Measurements from ENCODE around the gene SIM2. TPM values are rescaled to one million over a fixed set of nuclear protein-coding genes. Genes with fewer than 3 reads are reported as not detected.

Gene SIM2
- total and polyA plus RNA-seq, 9 donors, result 4.7 to 13.3 (median 11.6) TPM

GRCh38 chr21:36759348-36760083 lies 60.6 kb downstream of the SIM2 start:
- whole genome bisulfite sequencing (ENCODE audit: insufficient coverage), result 58% methylated on average over 6 of the region's 12 CpGs
- H3K27ac ChIP-seq (ENCODE audit: low read length), result no peak overlapping the region
- no peaks in the 10 kb centered on the region for H3K9me3 ChIP-seq (replicated peaks; ENCODE audit: control insufficient read depth, low read depth, low read length)
- H3K4me3 ChIP-seq (ENCODE audit: low read length), result no peak overlapping the region
- H3K27me3 ChIP-seq (ENCODE audit: control insufficient read depth, insufficient read depth, low read length), result no peaks in the 10 kb centered on the region
- no peak for DNase-seq
- H3K4me1 ChIP-seq (ENCODE audit: control insufficient read depth, insufficient read depth, low read length), result peaks cover 12% of the 10 kb centered on the region
- H3K36me3 ChIP-seq (ENCODE audit: control insufficient read depth, insufficient read depth, low read length), result peaks cover 8% of the 10 kb centered on the region

GRCh38 chr21:36761685-36762084 lies 62.8 kb downstream of the SIM2 start:
- H3K27ac ChIP-seq (ENCODE audit: low read length), result no peak overlapping the region
- no peaks in the 10 kb centered on the region for H3K27me3 ChIP-seq (ENCODE audit: control insufficient read depth, insufficient read depth, low read length)
- H3K4me1 ChIP-seq (ENCODE audit: control insufficient read depth, insufficient read depth, low read length), result peaks cover 12% of the 10 kb centered on the region
- peaks cover 3% of the 10 kb centered on the region for H3K36me3 ChIP-seq (ENCODE audit: control insufficient read depth, insufficient read depth, low read length)
- no peak for DNase-seq
- no peak overlapping the region for H3K4me3 ChIP-seq (ENCODE audit: low read length)
- WGBS (ENCODE audit: insufficient coverage), result 80% methylated on average over 11 of the region's 11 CpGs
- no peaks in the 10 kb centered on the region for H3K9me3 ChIP-seq (replicated peaks; ENCODE audit: control insufficient read depth, low read depth, low read length)

- no peaks in the 10 kb centered on the region for H3K9me3 ChIP-seq (replicated peaks; ENCODE audit: control insufficient read depth, low read depth, low read length)
- peaks cover 3% of the 10 kb centered on the region for H3K36me3 ChIP-seq (ENCODE audit: control insufficient read depth, insufficient read depth, low read length)
- no peak for DNase-seq
- H3K4me1 ChIP-seq (ENCODE audit: control insufficient read depth, insufficient read depth, low read length), result peaks cover 12% of the 10 kb centered on the region
- no peak overlapping the region for H3K4me3 ChIP-seq (ENCODE audit: low read length)
- no peaks in the 10 kb centered on the region for H3K27me3 ChIP-seq (ENCODE audit: control insufficient read depth, insufficient read depth, low read length)
- H3K27ac ChIP-seq (ENCODE audit: low read length), result no peak overlapping the region
- no CpG with 5 or more reads among the region's 9 CpGs for WGBS (ENCODE audit: insufficient coverage)
Measured at GRCh38 chr21:36762642-36763041, 63.7 kb downstream of the SIM2 start.

GRCh38 chr21:36763305-36763704 lies 64.4 kb downstream of the SIM2 start:
- no peak for DNase-seq
- Histone ChIP-seq H3K9me3 (replicated peaks; ENCODE audit: control insufficient read depth, low read depth, low read length) (no peaks in the 10 kb centered on the region), H3K4me3 (ENCODE audit: low read length) (no peak overlapping the region), H3K27me3 (ENCODE audit: control insufficient read depth, insufficient read depth, low read length) (no peaks in the 10 kb centered on the region), H3K4me1 (ENCODE audit: control insufficient read depth, insufficient read depth, low read length) (peaks cover 16% of the 10 kb centered on the region), H3K36me3 (ENCODE audit: control insufficient read depth, insufficient read depth, low read length) (peaks cover 3% of the 10 kb centered on the region), H3K27ac (ENCODE audit: low read length) (no peak overlapping the region)
- WGBS (ENCODE audit: insufficient coverage), result 75% methylated on average over 1 of the region's 6 CpGs

GRCh38 chr21:36765229-36765628 lies 66.3 kb downstream of the SIM2 start:
- H3K9me3 ChIP-seq (replicated peaks; ENCODE audit: control insufficient read depth, low read depth, low read length), result no peaks in the 10 kb centered on the region
- DNase-seq, result no peak
- no CpG with 5 or more reads among the region's 4 CpGs for WGBS (ENCODE audit: insufficient coverage)
- no peaks in the 10 kb centered on the region for H3K36me3 ChIP-seq (ENCODE audit: control insufficient read depth, insufficient read depth, low read length)
- H3K4me1 ChIP-seq (ENCODE audit: control insufficient read depth, insufficient read depth, low read length), result peaks cover 21% of the 10 kb centered on the region
- no peak overlapping the region for H3K27ac ChIP-seq (ENCODE audit: low read length)
- no peak overlapping the region for H3K4me3 ChIP-seq (ENCODE audit: low read length)
- no peaks in the 10 kb centered on the region for H3K27me3 ChIP-seq (ENCODE audit: control insufficient read depth, insufficient read depth, low read length)

GRCh38 chr21:36766511-36766910 lies 67.6 kb downstream of the SIM2 start:
- H3K27ac ChIP-seq (ENCODE audit: low read length), result no peak overlapping the region
- 91% methylated on average over 6 of the region's 6 CpGs for WGBS (ENCODE audit: insufficient coverage)
- no peak overlapping the region for H3K4me3 ChIP-seq (ENCODE audit: low read length)
- no peak for DNase-seq
- H3K9me3 ChIP-seq (replicated peaks; ENCODE audit: control insufficient read depth, low read depth, low read length), result no peaks in the 10 kb centered on the region
- H3K36me3 ChIP-seq (ENCODE audit: control insufficient read depth, insufficient read depth, low read length), result no peaks in the 10 kb centered on the region
- H3K4me1 ChIP-seq (ENCODE audit: control insufficient read depth, insufficient read depth, low read length), result peaks cover 20% of the 10 kb centered on the region
- H3K27me3 ChIP-seq (ENCODE audit: control insufficient read depth, insufficient read depth, low read length), result no peaks in the 10 kb centered on the region

- H3K27ac ChIP-seq (ENCODE audit: low read length), result no peak overlapping the region
- no peak overlapping the region for H3K4me3 ChIP-seq (ENCODE audit: low read length)
- no peaks in the 10 kb centered on the region for H3K36me3 ChIP-seq (ENCODE audit: control insufficient read depth, insufficient read depth, low read length)
- H3K4me1 ChIP-seq (ENCODE audit: control insufficient read depth, insufficient read depth, low read length), result peaks cover 14% of the 10 kb centered on the region
- DNase-seq, result no peak
- no peaks in the 10 kb centered on the region for H3K9me3 ChIP-seq (replicated peaks; ENCODE audit: control insufficient read depth, low read depth, low read length)
- 86% methylated on average over 10 of the region's 11 CpGs for WGBS (ENCODE audit: insufficient coverage)
- no peaks in the 10 kb centered on the region for H3K27me3 ChIP-seq (ENCODE audit: control insufficient read depth, insufficient read depth, low read length)
Measured at GRCh38 chr21:36767096-36767495, 68.2 kb downstream of the SIM2 start.

GRCh38 chr21:36768496-36768895 lies 69.6 kb downstream of the SIM2 start:
- H3K4me3 ChIP-seq (ENCODE audit: low read length), result no peak overlapping the region
- DNase-seq, result no peak
- no peaks in the 10 kb centered on the region for H3K9me3 ChIP-seq (replicated peaks; ENCODE audit: control insufficient read depth, low read depth, low read length)
- H3K27me3 ChIP-seq (ENCODE audit: control insufficient read depth, insufficient read depth, low read length), result no peaks in the 10 kb centered on the region
- H3K36me3 ChIP-seq (ENCODE audit: control insufficient read depth, insufficient read depth, low read length), result no peaks in the 10 kb centered on the region
- H3K4me1 ChIP-seq (ENCODE audit: control insufficient read depth, insufficient read depth, low read length), result peaks cover 19% of the 10 kb centered on the region
- H3K27ac ChIP-seq (ENCODE audit: low read length), result peak overlapping the region; percentile 69
- WGBS (ENCODE audit: insufficient coverage), result 82% methylated on average over 9 of the region's 13 CpGs

GRCh38 chr21:36769051-36769839 lies 70.3 kb downstream of the SIM2 start:
- WGBS (ENCODE audit: insufficient coverage), result 59% methylated on average over 3 of the region's 8 CpGs
- Histone ChIP-seq H3K27ac (ENCODE audit: low read length) (peak overlapping the region; percentile 69), H3K4me1 (ENCODE audit: control insufficient read depth, insufficient read depth, low read length) (peaks cover 25% of the 10 kb centered on the region), H3K9me3 (replicated peaks; ENCODE audit: control insufficient read depth, low read depth, low read length) (no peaks in the 10 kb centered on the region), H3K4me3 (ENCODE audit: low read length) (no peak overlapping the region), H3K36me3 (ENCODE audit: control insufficient read depth, insufficient read depth, low read length) (no peaks in the 10 kb centered on the region), H3K27me3 (ENCODE audit: control insufficient read depth, insufficient read depth, low read length) (no peaks in the 10 kb centered on the region)
- DNase-seq, result peak; percentile 76

GRCh38 chr21:36773117-36773516 lies 74.2 kb downstream of the SIM2 start:
- Histone ChIP-seq H3K4me3 (ENCODE audit: low read length) (no peak overlapping the region), H3K9me3 (replicated peaks; ENCODE audit: control insufficient read depth, low read depth, low read length) (no peaks in the 10 kb centered on the region), H3K4me1 (ENCODE audit: control insufficient read depth, insufficient read depth, low read length) (peaks cover 22% of the 10 kb centered on the region), H3K27me3 (ENCODE audit: control insufficient read depth, insufficient read depth, low read length) (no peaks in the 10 kb centered on the region), H3K36me3 (ENCODE audit: control insufficient read depth, insufficient read depth, low read length) (no peaks in the 10 kb centered on the region), H3K27ac (ENCODE audit: low read length) (peak overlapping the region; percentile 57)
- DNase-seq, result peak; percentile 65
- WGBS (ENCODE audit: insufficient coverage), result 22% methylated on average over 4 of the region's 5 CpGs
